Spinal cord (tissue), 10 donors: ENCODE results near the gene SAG. TPM values are rescaled to one million over a fixed set of nuclear protein-coding genes. Genes with fewer than 3 reads are reported as not detected.

ENCODE experiments used
- DNase-seq, 6 donors: peaks; one replicate each; pipeline versions ENCODE4 v3.0.0 to v3.0.0-alpha.2; 2013 to 2015; ENCODE audit warnings: low spot score in 6 of 6, low read depth in 4 of 6
- H3K27ac ChIP-seq: one replicate; pipeline ENCODE4 v1.5.1; 2013; ENCODE audit warnings: low read depth, low read length, control low read depth
- H3K27me3 ChIP-seq: one replicate; pipeline ENCODE4 v1.6.1; 2013; ENCODE audit warnings: low read length; ENCODE audit not compliant: control insufficient read depth, insufficient read depth
- H3K36me3 ChIP-seq: one replicate; pipeline ENCODE4 v1.6.1; 2013; ENCODE audit warnings: low read length; ENCODE audit not compliant: control insufficient read depth, insufficient read depth
- H3K4me1 ChIP-seq: one replicate; pipeline ENCODE4 v1.6.1; 2013; ENCODE audit warnings: low read length; ENCODE audit not compliant: control insufficient read depth, insufficient read depth
- H3K4me3 ChIP-seq: one replicate; pipeline ENCODE4 v1.5.1; 2013; ENCODE audit warnings: low read depth, low read length, control low read depth
- H3K9me3 ChIP-seq: one replicate; pipeline ENCODE4 v1.6.1; 2013; ENCODE audit warnings: low read length; ENCODE audit not compliant: control insufficient read depth, insufficient read depth
- WGBS: methylation state at CpG from one replicate; pipeline ENCODE4 v1.1.5; 2013; ENCODE audit warnings: missing lambda C conversion rate; ENCODE audit not compliant: insufficient coverage; 5-methylcytosine and 5-hydroxymethylcytosine counted together
- polyA plus RNA-seq, 2 donors: library from polyadenylated mRNA; unstranded; fragments of 120-200 nt; gene quantifications; one replicate each; pipeline ENCODE4 v1.2.1, GENCODE V29; 2013; ENCODE audit not compliant: insufficient read length in 2 of 2
- total RNA-seq, 2 donors: library from RNA; depleted of rRNA in 1 of 2; stranded (reverse); fragments of 120-200 nt in 1 of 2; fragments of >200 nt in 1 of 2; gene quantifications; one replicate each; pipeline versions ENCODE4 v1.2.3 to v1.2.4, GENCODE V29; 2013 to 2014
- donor health status: healthy.

SAG gene
- total and polyA plus RNA-seq, 4 donors: 0.48 to 0.69 (median 0.51) TPM; not detected in 1

- Histone ChIP-seq H3K36me3 (no peaks in the 10 kb centered on the region), H3K4me1 (no peaks in the 10 kb centered on the region), H3K27ac (no peak overlapping the region), H3K9me3 (no peaks in the 10 kb centered on the region), H3K4me3 (no peak overlapping the region), H3K27me3 (no peaks in the 10 kb centered on the region)
- DNase-seq: no peak
- 91% methylated on average over 3 of the region's 3 CpGs for WGBS
These were observed 4.4 kb upstream of the SAG start for GRCh38 chr2:233303252-233303651.

DNA sequence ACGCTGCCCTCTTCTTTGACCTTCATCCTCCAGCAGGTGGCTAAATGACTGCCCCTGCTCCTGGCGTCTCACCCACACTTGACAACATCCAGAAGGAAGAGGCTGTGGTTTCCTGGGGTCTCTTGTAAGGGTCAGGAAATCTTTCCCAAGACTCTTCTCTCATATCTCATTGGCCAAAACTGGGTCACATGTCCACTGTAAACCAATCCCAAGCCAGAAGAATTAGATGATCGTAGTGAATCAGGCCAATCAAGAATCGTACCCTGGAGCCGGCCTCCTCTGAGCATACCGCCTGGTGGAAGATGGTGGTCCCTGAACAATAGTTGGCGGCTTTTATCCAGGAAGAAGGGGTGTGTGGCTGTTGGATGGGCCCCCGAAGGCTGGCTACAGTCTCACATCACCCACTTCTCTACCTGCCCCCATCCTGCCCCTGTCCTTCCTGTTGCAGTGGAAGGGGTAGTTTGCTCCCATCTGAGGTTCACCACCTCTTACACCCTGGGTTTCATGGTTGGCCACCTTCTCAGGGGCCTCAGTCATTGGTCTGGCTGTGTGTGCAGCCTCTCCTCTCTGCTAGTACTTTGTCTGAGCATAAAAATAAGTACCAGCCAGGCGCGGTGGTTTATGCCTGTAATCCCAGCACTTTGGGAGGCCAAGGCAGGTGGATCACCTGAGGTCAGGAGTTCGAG, 3.8 kb downstream of the SAG start:
- DNase-seq: no peak
- WGBS: 100% methylated on average over 1 of the region's 11 CpGs
- Histone ChIP-seq H3K4me1 (no peaks in the 10 kb centered on the region), H3K9me3 (no peaks in the 10 kb centered on the region), H3K27ac (no peak overlapping the region), H3K36me3 (no peaks in the 10 kb centered on the region), H3K4me3 (no peak overlapping the region), H3K27me3 (no peaks in the 10 kb centered on the region)

- Histone ChIP-seq H3K4me3 (no peak overlapping the region), H3K27ac (no peak overlapping the region), H3K36me3 (no peaks in the 10 kb centered on the region), H3K4me1 (no peaks in the 10 kb centered on the region), H3K9me3 (no peaks in the 10 kb centered on the region), H3K27me3 (no peaks in the 10 kb centered on the region)
- WGBS: 73% methylated on average over 8 of the region's 8 CpGs
- DNase-seq: no peak
These were observed 5.3 kb downstream of the SAG start for GRCh38 chr2:233312874-233313273.

DNA sequence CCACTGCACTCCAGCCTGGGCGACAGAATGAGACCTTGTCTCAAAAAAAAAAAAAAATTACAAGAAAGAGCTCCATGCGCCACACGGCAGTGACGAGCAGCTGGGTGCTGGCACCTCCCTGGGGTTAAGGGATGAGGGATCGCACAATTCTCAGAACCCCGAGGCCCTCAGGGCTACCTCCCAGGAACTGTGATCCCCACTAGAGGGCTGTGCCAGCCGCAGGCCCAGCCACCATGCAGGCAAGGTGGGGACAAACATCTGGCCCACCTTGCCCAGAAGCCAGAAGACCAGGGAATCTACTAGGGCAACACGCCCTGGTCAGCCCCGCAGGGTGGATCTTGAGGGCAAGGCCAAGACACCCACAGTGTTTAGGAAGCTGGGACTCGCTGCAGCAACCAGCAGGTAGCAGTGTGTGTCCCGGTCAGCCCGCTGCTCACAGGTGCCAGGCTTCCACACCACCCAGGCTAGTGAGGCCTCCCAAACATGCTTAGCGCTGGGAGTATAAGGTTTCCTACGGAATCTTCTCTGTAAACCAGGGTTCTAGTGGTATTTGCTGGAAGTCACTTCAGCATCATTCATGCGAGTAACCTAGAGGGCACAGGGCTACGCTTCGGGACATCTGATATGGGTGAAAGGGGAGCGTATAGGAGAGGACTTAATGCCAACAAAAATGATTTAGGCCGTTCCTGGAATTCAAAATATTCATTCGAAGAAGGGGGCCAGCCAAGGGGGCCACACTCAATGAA, 6.7 kb downstream of the SAG start:
- DNase-seq: no peak
- Histone ChIP-seq H3K27ac (no peak overlapping the region), H3K27me3 (no peaks in the 10 kb centered on the region), H3K4me1 (no peaks in the 10 kb centered on the region), H3K9me3 (no peaks in the 10 kb centered on the region), H3K36me3 (no peaks in the 10 kb centered on the region), H3K4me3 (no peak overlapping the region)
- WGBS: 92% methylated on average over 17 of the region's 20 CpGs

GRCh38 chr2:233317196-233317943, 9.8 kb downstream of the SAG start:
- no peaks in the 10 kb centered on the region for H3K27me3 ChIP-seq
- no peak overlapping the region for H3K27ac ChIP-seq
- 70% methylated on average over 2 of the region's 7 CpGs for WGBS
- H3K9me3 ChIP-seq: no peaks in the 10 kb centered on the region
- H3K36me3 ChIP-seq: no peaks in the 10 kb centered on the region
- DNase-seq: peak in 1 of 6 donors; percentile 79
- H3K4me3 ChIP-seq: no peak overlapping the region
- H3K4me1 ChIP-seq: no peaks in the 10 kb centered on the region

GRCh38 chr2:233319256-233319655, 11.6 kb downstream of the SAG start:
- Histone ChIP-seq H3K36me3 (no peaks in the 10 kb centered on the region), H3K27me3 (no peaks in the 10 kb centered on the region), H3K27ac (no peak overlapping the region), H3K4me3 (no peak overlapping the region), H3K9me3 (no peaks in the 10 kb centered on the region), H3K4me1 (no peaks in the 10 kb centered on the region)
- 62% methylated on average over 2 of the region's 5 CpGs for WGBS
- DNase-seq: no peak

DNA sequence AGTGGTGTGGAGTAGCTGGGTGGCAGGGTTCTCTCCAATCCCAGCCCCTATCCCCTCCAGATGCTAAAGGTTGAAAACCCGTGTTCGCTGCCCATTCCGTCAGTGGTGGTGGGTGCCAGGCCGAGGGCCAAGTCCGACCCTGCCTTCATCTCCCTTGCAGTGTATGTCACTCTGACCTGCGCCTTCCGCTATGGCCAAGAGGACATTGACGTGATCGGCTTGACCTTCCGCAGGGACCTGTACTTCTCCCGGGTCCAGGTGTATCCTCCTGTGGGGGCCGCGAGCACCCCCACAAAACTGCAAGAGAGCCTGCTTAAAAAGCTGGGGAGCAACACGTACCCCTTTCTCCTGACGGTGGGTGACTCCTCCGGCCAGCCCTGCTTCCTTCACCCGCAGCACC, 12.9 kb downstream of the SAG start:
- Histone ChIP-seq H3K27me3 (no peaks in the 10 kb centered on the region), H3K9me3 (no peaks in the 10 kb centered on the region), H3K36me3 (no peaks in the 10 kb centered on the region), H3K4me3 (no peak overlapping the region), H3K4me1 (no peaks in the 10 kb centered on the region), H3K27ac (no peak overlapping the region)
- DNase-seq: no peak
- WGBS: 97% methylated on average over 15 of the region's 17 CpGs

- Histone ChIP-seq H3K27me3 (no peaks in the 10 kb centered on the region), H3K4me3 (no peak overlapping the region), H3K4me1 (peaks cover 5% of the 10 kb centered on the region), H3K9me3 (no peaks in the 10 kb centered on the region), H3K36me3 (no peaks in the 10 kb centered on the region), H3K27ac (no peak overlapping the region)
- 67% methylated on average over 1 of the region's 6 CpGs for WGBS
- peak in 2 of 6 donors; percentile 76 to 88 for DNase-seq
These were observed 13.6 kb downstream of the SAG start for GRCh38 chr2:233321166-233321565.

DNA sequence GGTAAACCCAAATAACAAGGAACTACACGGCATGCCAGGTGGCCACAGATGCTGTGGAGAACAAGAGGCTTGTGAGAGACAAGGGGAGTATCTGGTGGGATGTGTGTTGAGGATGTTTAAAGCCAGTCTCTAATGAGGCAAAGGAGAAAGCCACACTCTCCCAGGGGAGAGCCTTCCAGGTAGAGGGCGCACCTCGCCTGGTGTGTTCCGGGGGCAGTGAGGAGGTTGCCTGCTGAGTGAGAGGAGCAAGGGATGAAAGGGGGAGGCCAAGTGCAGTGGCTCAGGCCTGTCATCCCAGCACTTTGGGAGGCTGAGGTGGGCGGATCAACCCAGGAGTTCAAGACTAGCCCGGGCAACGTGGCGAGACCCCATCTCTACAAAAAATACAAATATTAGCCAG, 16.2 kb downstream of the SAG start:
- Histone ChIP-seq H3K4me1 (peaks cover 5% of the 10 kb centered on the region), H3K9me3 (no peaks in the 10 kb centered on the region), H3K36me3 (no peaks in the 10 kb centered on the region), H3K27me3 (no peaks in the 10 kb centered on the region), H3K27ac (no peak overlapping the region), H3K4me3 (no peak overlapping the region)
- DNase-seq: no peak
- 89% methylated on average over 3 of the region's 8 CpGs for WGBS
